Measurements from ENCODE around the gene ERICH3.

DNA sequence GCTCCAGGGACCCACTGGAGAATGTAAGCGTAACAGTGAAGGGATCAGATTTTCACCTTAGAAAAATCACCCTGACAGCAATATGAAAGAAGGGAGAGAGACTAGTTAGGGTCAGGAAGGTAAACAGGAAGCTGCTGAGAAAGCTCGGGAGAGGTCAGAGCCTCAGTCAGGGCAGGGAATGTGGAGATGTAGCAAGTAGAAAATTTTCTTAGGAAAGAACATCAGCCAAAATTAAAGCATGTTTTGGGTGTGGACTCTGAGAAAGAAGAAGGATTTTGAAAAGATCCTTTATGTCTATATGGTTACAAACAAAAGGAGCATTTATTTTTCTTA, 16.7 kb upstream of the ERICH3 start:
- TF ChIP-seq, protein P1, sequence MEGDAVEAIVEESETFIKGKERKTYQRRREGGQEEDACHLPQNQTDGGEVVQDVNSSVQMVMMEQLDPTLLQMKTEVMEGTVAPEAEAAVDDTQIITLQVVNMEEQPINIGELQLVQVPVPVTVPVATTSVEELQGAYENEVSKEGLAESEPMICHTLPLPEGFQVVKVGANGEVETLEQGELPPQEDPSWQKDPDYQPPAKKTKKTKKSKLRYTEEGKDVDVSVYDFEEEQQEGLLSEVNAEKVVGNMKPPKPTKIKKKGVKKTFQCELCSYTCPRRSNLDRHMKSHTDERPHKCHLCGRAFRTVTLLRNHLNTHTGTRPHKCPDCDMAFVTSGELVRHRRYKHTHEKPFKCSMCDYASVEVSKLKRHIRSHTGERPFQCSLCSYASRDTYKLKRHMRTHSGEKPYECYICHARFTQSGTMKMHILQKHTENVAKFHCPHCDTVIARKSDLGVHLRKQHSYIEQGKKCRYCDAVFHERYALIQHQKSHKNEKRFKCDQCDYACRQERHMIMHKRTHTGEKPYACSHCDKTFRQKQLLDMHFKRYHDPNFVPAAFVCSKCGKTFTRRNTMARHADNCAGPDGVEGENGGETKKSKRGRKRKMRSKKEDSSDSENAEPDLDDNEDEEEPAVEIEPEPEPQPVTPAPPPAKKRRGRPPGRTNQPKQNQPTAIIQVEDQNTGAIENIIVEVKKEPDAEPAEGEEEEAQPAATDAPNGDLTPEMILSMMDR (IDR thresholded peaks at IDR 0.05): no peak
- no peak for TF ChIP-seq EP300 (IDR thresholded peaks at IDR 0.05)
- TF ChIP-seq POLR2AphosphoS5 (IDR thresholded peaks at IDR 0.05): no peak
- no peak for TF ChIP-seq POLR2A (IDR thresholded peaks at IDR 0.05; ENCODE audit: low read depth)

Data from esophagus muscularis mucosa (tissue), 4 donors.